Mesendoderm (in vitro differentiated cells): ENCODE measurements around the gene AMMECR1. TPM values are rescaled to one million over a fixed set of nuclear protein-coding genes. Genes with fewer than 3 reads are reported as not detected.

ENCODE experiments used
- DNase-seq: peaks from one replicate; pipeline ENCODE4 v3.0.0; 2013
- H2AK5ac ChIP-seq: 2 replicates; pipeline ENCODE4 v1.6.1; 2013; ENCODE audit warnings: low read length, inconsistent platforms
- H2BK120ac ChIP-seq: 2 replicates; pipeline ENCODE4 v1.6.1; 2013; ENCODE audit warnings: low read depth, mild to moderate bottlenecking, low read length, moderate library complexity, mixed read lengths
- H2BK15ac ChIP-seq: replicated peaks from 2 replicates; pipeline ENCODE4 v1.6.1; 2013; ENCODE audit warnings: low read depth, mild to moderate bottlenecking, moderate library complexity
- H2BK5ac ChIP-seq: 2 replicates; pipeline ENCODE4 v1.6.1; 2013; ENCODE audit warnings: low read length, inconsistent platforms
- H3K18ac ChIP-seq: 2 replicates; pipeline ENCODE4 v1.6.1; 2013; ENCODE audit warnings: mild to moderate bottlenecking, low read length, mixed read lengths
- H3K23ac ChIP-seq: one replicate; pipeline ENCODE4 v1.6.1; 2013; ENCODE audit warnings: low read length
- H3K27ac ChIP-seq: 2 replicates; pipeline ENCODE4 v1.5.1; 2013; ENCODE audit warnings: low read depth, mild to moderate bottlenecking, inconsistent platforms, low read length, moderate library complexity
- H3K27me3 ChIP-seq: 2 replicates; pipeline ENCODE4 v1.6.1; 2013; ENCODE audit warnings: low read length, control low read depth, mild to moderate bottlenecking, inconsistent platforms; ENCODE audit not compliant: insufficient read depth, poor library complexity
- H3K36me3 ChIP-seq: 2 replicates; pipeline ENCODE4 v1.6.1; 2013; ENCODE audit warnings: low read length, inconsistent platforms; ENCODE audit not compliant: control insufficient read depth, insufficient read depth
- H3K4ac ChIP-seq: one replicate; pipeline ENCODE4 v1.6.1; 2013; ENCODE audit warnings: low read depth, mild to moderate bottlenecking, low read length, moderate library complexity
- H3K4me1 ChIP-seq: 2 replicates; pipeline ENCODE4 v1.6.1; 2013; ENCODE audit warnings: low read depth, low read length, inconsistent platforms; ENCODE audit not compliant: control insufficient read depth
- H3K4me2 ChIP-seq: 2 replicates; pipeline ENCODE4 v1.6.1; 2013; ENCODE audit warnings: low read length
- H3K4me3 ChIP-seq: 2 replicates; pipeline ENCODE4 v1.5.1; 2013; ENCODE audit warnings: mild to moderate bottlenecking, low read length
- H3K56ac ChIP-seq: one replicate; pipeline ENCODE4 v1.6.1; 2013; ENCODE audit warnings: low read length
- H3K79me1 ChIP-seq: 2 replicates; pipeline ENCODE4 v1.6.1; 2013; ENCODE audit warnings: low read length, inconsistent platforms
- H3K79me2 ChIP-seq: 2 replicates; pipeline ENCODE4 v1.6.1; 2013; ENCODE audit warnings: mild to moderate bottlenecking, low read length; ENCODE audit not compliant: control insufficient read depth, insufficient read depth
- H3K9ac ChIP-seq: 2 replicates; pipeline ENCODE4 v1.6.1; 2013; ENCODE audit warnings: low read length, inconsistent platforms
- H4K5ac ChIP-seq: one replicate; pipeline ENCODE4 v1.6.1; 2013; ENCODE audit warnings: low read length
- H4K8ac ChIP-seq: one replicate; pipeline ENCODE4 v1.6.1; 2013; ENCODE audit warnings: low read depth, mild to moderate bottlenecking, control low read depth, low read length, moderate library complexity
- WGBS: extraction: QIAGEN DNeasy Blood & Tissue Kit; methylation state at CpG from one replicate; pipeline ENCODE4 v1.1.7; 2013; ENCODE audit warnings: low lambda C conversion rate, missing lambda C conversion rate; ENCODE audit not compliant: insufficient coverage; ENCODE audit errors: extremely low coverage; 5-methylcytosine and 5-hydroxymethylcytosine counted together
- small RNA-seq: library from polyadenylated mRNA; stranded (forward); fragments of <200 nt; extraction: miRNeasy Mini kit (QIAGEN cat#:217004); gene quantifications from one replicate; pipeline ENCODE3, GENCODE V24; 2013; ENCODE audit not compliant: insufficient read depth

Gene AMMECR1

GRCh38 chrX:110153244-110153643, 164.6 kb downstream of the AMMECR1 start:
- Histone ChIP-seq H4K8ac (no peak overlapping the region), H3K79me1 (no peaks in the 10 kb centered on the region), H3K27me3 (no peaks in the 10 kb centered on the region), H3K36me3 (no peaks in the 10 kb centered on the region), H4K5ac (no peak overlapping the region), H3K23ac (no peak overlapping the region), H3K4ac (no peak overlapping the region), H2BK5ac (no peak overlapping the region), H3K79me2 (no peaks in the 10 kb centered on the region), H3K27ac (no peak overlapping the region), H3K56ac (no peak overlapping the region), H3K4me1 (no peaks in the 10 kb centered on the region), H2AK5ac (no peak overlapping the region), H3K9ac (no peak overlapping the region), H3K4me3 (no peak overlapping the region), H3K4me2 (no peak overlapping the region), H2BK120ac (no peak overlapping the region), H3K18ac (no peak overlapping the region), H2BK15ac (no peak overlapping the region)
- no peak for DNase-seq
- no CpG with 5 or more reads among the region's 2 CpGs for WGBS

GRCh38 chrX:110146521-110146920, 171.4 kb downstream of the AMMECR1 start:
- Histone ChIP-seq H3K27me3 (no peaks in the 10 kb centered on the region), H2BK120ac (no peak overlapping the region), H3K18ac (no peak overlapping the region), H3K56ac (no peak overlapping the region), H2BK15ac (no peak overlapping the region), H3K36me3 (no peaks in the 10 kb centered on the region), H3K4me2 (no peak overlapping the region), H3K79me2 (no peaks in the 10 kb centered on the region), H3K4ac (no peak overlapping the region), H4K5ac (no peak overlapping the region), H2BK5ac (no peak overlapping the region), H3K4me3 (no peak overlapping the region), H3K9ac (no peak overlapping the region), H3K27ac (no peak overlapping the region), H3K4me1 (no peaks in the 10 kb centered on the region), H2AK5ac (no peak overlapping the region), H4K8ac (no peak overlapping the region), H3K23ac (no peak overlapping the region), H3K79me1 (no peaks in the 10 kb centered on the region)
- no CpG with 5 or more reads among the region's 2 CpGs for WGBS
- peak; percentile 53 for DNase-seq

GRCh38 chrX:110145854-110146253, 172.0 kb downstream of the AMMECR1 start:
- H4K5ac ChIP-seq: no peak overlapping the region
- no peak overlapping the region for H3K4me2 ChIP-seq
- H3K27me3 ChIP-seq: no peaks in the 10 kb centered on the region
- no peak overlapping the region for H3K56ac ChIP-seq
- DNase-seq: peak; percentile 8
- H2BK15ac ChIP-seq: no peak overlapping the region
- H3K18ac ChIP-seq: no peak overlapping the region
- WGBS: no CpG with 5 or more reads among the region's 4 CpGs
- H2BK120ac ChIP-seq: no peak overlapping the region
- no peak overlapping the region for H3K23ac ChIP-seq
- no peaks in the 10 kb centered on the region for H3K79me2 ChIP-seq
- no peaks in the 10 kb centered on the region for H3K79me1 ChIP-seq
- no peak overlapping the region for H3K9ac ChIP-seq
- no peak overlapping the region for H3K4me3 ChIP-seq
- H3K4me1 ChIP-seq: no peaks in the 10 kb centered on the region
- no peak overlapping the region for H3K4ac ChIP-seq
- no peak overlapping the region for H3K27ac ChIP-seq
- no peak overlapping the region for H2BK5ac ChIP-seq
- H2AK5ac ChIP-seq: no peak overlapping the region
- no peak overlapping the region for H4K8ac ChIP-seq
- H3K36me3 ChIP-seq: no peaks in the 10 kb centered on the region

GRCh38 chrX:110145311-110145710, 172.6 kb downstream of the AMMECR1 start:
- Histone ChIP-seq H3K79me1 (no peaks in the 10 kb centered on the region), H3K4ac (no peak overlapping the region), H3K9ac (no peak overlapping the region), H4K5ac (no peak overlapping the region), H4K8ac (no peak overlapping the region), H2AK5ac (no peak overlapping the region), H2BK120ac (no peak overlapping the region), H3K56ac (no peak overlapping the region), H3K18ac (no peak overlapping the region), H3K27me3 (no peaks in the 10 kb centered on the region), H3K79me2 (no peaks in the 10 kb centered on the region), H3K23ac (no peak overlapping the region), H3K27ac (no peak overlapping the region), H3K4me1 (no peaks in the 10 kb centered on the region), H2BK5ac (no peak overlapping the region), H2BK15ac (no peak overlapping the region), H3K36me3 (no peaks in the 10 kb centered on the region), H3K4me3 (no peak overlapping the region), H3K4me2 (no peak overlapping the region)
- no peak for DNase-seq

Small RNA genes lying within 50 kb of the gene (small RNA-seq; reads per million reads assigned to genes)
- gene GNG5P2: not detected
- 0.72 reads per million for gene SNORD96B
